Esophagus (tissue), 2 donors: ENCODE measurements around the gene PBX1. TPM values are rescaled to one million over a fixed set of nuclear protein-coding genes. Genes with fewer than 3 reads are reported as not detected.
A peak's percentile ranks its signal among the peaks of the same experiment; 100 is the strongest.

Experiments
- H3K27ac ChIP-seq, 2 donors: one replicate each; pipeline ENCODE4 v1.5.1; 2013; ENCODE audit warnings: low read depth in 2 of 2, mild to moderate bottlenecking in 2 of 2, inconsistent platforms in 1 of 2, low read length in 1 of 2, moderate library complexity in 1 of 2
- H3K27me3 ChIP-seq, 2 donors: one replicate each; pipeline ENCODE4 v1.6.1; 2013; ENCODE audit warnings: low read length in 2 of 2, control low read depth in 1 of 2, mild to moderate bottlenecking in 1 of 2; ENCODE audit not compliant: insufficient read depth in 2 of 2, control insufficient read depth in 1 of 2
- H3K36me3 ChIP-seq, 2 donors: one replicate each; pipeline ENCODE4 v1.6.1; 2013; ENCODE audit warnings: low read length in 1 of 2; ENCODE audit not compliant: control insufficient read depth in 2 of 2, insufficient read depth in 2 of 2
- H3K4me1 ChIP-seq, 2 donors: one replicate each; pipeline ENCODE4 v1.6.1; 2013; ENCODE audit warnings: low read length in 1 of 2; ENCODE audit not compliant: control insufficient read depth in 2 of 2, insufficient read depth in 2 of 2
- H3K4me3 ChIP-seq, 2 donors: one replicate each; pipeline ENCODE4 v1.5.1; 2013; ENCODE audit warnings: low read length in 2 of 2, mild to moderate bottlenecking in 2 of 2, low read depth in 1 of 2, moderate library complexity in 1 of 2
- H3K9me3 ChIP-seq, 2 donors: one replicate each; pipeline ENCODE4 v1.6.1; 2013; ENCODE audit warnings: mild to moderate bottlenecking in 2 of 2, low read depth in 1 of 2, low read length in 1 of 2, moderate library complexity in 1 of 2; ENCODE audit not compliant: control insufficient read depth in 2 of 2, insufficient read depth in 1 of 2
- WGBS, 2 donors: extraction: QIAGEN DNeasy Blood & Tissue Kit; methylation state at CpG; one replicate each; pipeline ENCODE4 v1.1.7; 2013; 5-methylcytosine and 5-hydroxymethylcytosine counted together
- polyA plus RNA-seq, 2 donors: library from polyadenylated mRNA; stranded (reverse); fragments of 200-250 nt; gene quantifications; one replicate each; pipeline ENCODE4 v1.2.3, GENCODE V29; 2013
- donor health status: healthy with polysubstance abuse.
- donor health status: Bipolar disorder and iron deficiency.

Gene PBX1
- polyA plus RNA-seq, 2 donors = 8.1 to 10.5 TPM

- Histone ChIP-seq H3K4me3 (no peak overlapping the region), H3K4me1 (peaks cover 0 to 3% of the 10 kb centered on the region in 2 donors), H3K36me3 (no peaks in the 10 kb centered on the region), H3K27ac (no peak overlapping the region), H3K27me3 (no peaks in the 10 kb centered on the region), H3K9me3 (no peaks in the 10 kb centered on the region)
- 62 to 83% methylated on average over 7 of the region's 7 CpGs for WGBS, 2 donors
These were observed 75.0 kb downstream of the PBX1 start for GRCh38 chr1:164633997-164634396.

- no peaks in the 10 kb centered on the region for H3K36me3 ChIP-seq
- H3K27ac ChIP-seq = peak overlapping the region in 1 of 2 donors; percentile 51
- H3K9me3 ChIP-seq = no peaks in the 10 kb centered on the region
- H3K27me3 ChIP-seq = no peaks in the 10 kb centered on the region
- H3K4me3 ChIP-seq = no peak overlapping the region
- 80 to 84% methylated on average over 22 of the region's 22 CpGs for WGBS, 2 donors
- peaks cover 3 to 4% of the 10 kb centered on the region in 2 donors for H3K4me1 ChIP-seq
These were observed 76.2 kb downstream of the PBX1 start for GRCh38 chr1:164635059-164635802.

- Histone ChIP-seq H3K36me3 (no peaks in the 10 kb centered on the region), H3K4me3 (no peak overlapping the region), H3K9me3 (no peaks in the 10 kb centered on the region), H3K4me1 (peaks cover 3 to 4% of the 10 kb centered on the region in 2 donors), H3K27me3 (no peaks in the 10 kb centered on the region), H3K27ac (no peak overlapping the region)
- whole genome bisulfite sequencing, 2 donors = 52 to 70% methylated on average over 5 of the region's 5 CpGs
These were observed 77.1 kb downstream of the PBX1 start for GRCh38 chr1:164635803-164636731.

GRCh38 chr1:164636757-164637156 lies 77.8 kb downstream of the PBX1 start:
- WGBS, 2 donors = 79 to 86% methylated on average over 3 of the region's 3 CpGs
- no peaks in the 10 kb centered on the region for H3K27me3 ChIP-seq
- no peak overlapping the region for H3K4me3 ChIP-seq
- peaks cover 6 to 7% of the 10 kb centered on the region in 2 donors for H3K4me1 ChIP-seq
- H3K27ac ChIP-seq = no peak overlapping the region
- no peaks in the 10 kb centered on the region for H3K36me3 ChIP-seq
- no peaks in the 10 kb centered on the region for H3K9me3 ChIP-seq

GRCh38 chr1:164637461-164638375 lies 78.7 kb downstream of the PBX1 start:
- H3K27me3 ChIP-seq = no peaks in the 10 kb centered on the region
- H3K4me3 ChIP-seq = no peak overlapping the region
- peaks cover 6 to 7% of the 10 kb centered on the region in 2 donors for H3K4me1 ChIP-seq
- no peaks in the 10 kb centered on the region for H3K36me3 ChIP-seq
- H3K9me3 ChIP-seq = no peaks in the 10 kb centered on the region
- WGBS, 2 donors = 57 to 62% methylated on average over 13 of the region's 13 CpGs
- peak overlapping the region; percentile 7 to 85 for H3K27ac ChIP-seq

DNA sequence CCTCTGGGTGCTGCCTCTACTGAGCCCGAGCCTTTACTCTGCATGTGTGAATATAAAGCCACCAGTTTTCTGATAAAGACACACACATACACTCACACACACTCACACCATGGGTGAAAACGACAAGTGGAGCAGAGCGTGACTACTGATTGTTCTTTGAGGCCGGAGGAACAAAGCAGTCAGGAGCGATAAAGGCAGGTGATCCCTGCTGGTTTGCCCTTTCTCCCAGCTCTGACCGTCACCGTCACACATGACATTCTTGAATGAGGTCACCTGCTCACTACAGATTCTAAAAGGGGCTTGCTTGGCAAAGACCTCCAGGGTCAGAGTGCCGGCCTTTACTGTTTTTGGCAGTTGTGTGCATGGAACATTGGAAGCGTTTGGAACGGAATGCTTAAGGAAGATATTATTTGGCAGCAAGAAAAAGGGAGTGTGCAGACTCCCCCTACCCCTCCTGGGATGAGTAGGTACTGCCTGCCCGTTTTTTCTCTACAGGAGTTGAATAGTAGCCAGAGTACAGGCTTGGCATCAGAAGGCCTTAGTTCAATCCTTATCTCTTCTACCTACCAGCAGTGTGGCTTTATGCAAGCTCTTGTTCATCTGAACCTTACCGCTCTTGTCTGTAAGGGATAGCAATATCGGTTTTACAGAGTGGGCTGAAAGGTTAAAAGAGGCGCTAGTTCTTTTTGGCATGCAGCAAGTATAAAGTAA lies 79.7 kb downstream of the PBX1 start:
- 61 to 77% methylated on average over 14 of the region's 14 CpGs for WGBS, 2 donors
- H3K4me1 ChIP-seq = peaks cover 6 to 7% of the 10 kb centered on the region in 2 donors
- no peaks in the 10 kb centered on the region for H3K27me3 ChIP-seq
- no peaks in the 10 kb centered on the region for H3K9me3 ChIP-seq
- H3K4me3 ChIP-seq = no peak overlapping the region
- peak overlapping the region; percentile 10 to 34 for H3K27ac ChIP-seq
- H3K36me3 ChIP-seq = no peaks in the 10 kb centered on the region

- Histone ChIP-seq H3K27ac (peak overlapping the region; percentile 76 to 88), H3K4me1 (peaks cover 6 to 10% of the 10 kb centered on the region in 2 donors), H3K27me3 (no peaks in the 10 kb centered on the region), H3K36me3 (no peaks in the 10 kb centered on the region), H3K4me3 (no peak overlapping the region), H3K9me3 (no peaks in the 10 kb centered on the region)
- 45 to 50% methylated on average over 5 of the region's 5 CpGs for WGBS, 2 donors
These were observed 81.8 kb downstream of the PBX1 start for GRCh38 chr1:164640686-164641352.

DNA sequence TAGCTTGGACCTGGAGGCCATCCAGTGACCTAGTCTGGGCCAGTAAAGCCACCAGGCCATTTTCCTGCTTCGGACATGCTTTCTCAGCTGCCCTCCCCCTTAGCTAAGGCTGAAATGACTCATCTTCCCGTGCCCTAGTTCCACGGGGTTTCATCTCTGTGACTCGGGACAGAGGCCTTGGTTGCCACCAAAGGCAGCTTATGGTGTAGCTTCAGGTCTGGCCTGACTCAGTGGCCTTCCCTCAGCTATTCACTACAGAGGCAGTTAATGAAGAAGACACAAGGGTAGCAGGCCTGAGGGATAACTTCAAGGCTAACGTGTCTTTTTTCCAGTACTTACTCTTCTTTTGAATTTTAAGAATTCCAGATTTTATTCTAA lies 82.4 kb downstream of the PBX1 start:
- Histone ChIP-seq H3K27ac (peak overlapping the region; percentile 76 to 88), H3K4me1 (peaks cover 6 to 10% of the 10 kb centered on the region in 2 donors), H3K4me3 (no peak overlapping the region), H3K27me3 (no peaks in the 10 kb centered on the region), H3K36me3 (no peaks in the 10 kb centered on the region), H3K9me3 (no peaks in the 10 kb centered on the region)
- 46 to 57% methylated on average over 5 of the region's 5 CpGs for WGBS, 2 donors
